Fibroblast of pulmonary artery (primary cell): ENCODE results near the gene ADARB2.

Experiments used
- DNase-seq: peaks from one replicate; pipeline ENCODE4 v3.0.0-alpha.2; 2010; ENCODE audit warnings: low read depth
- H3K4me3 ChIP-seq: replicated peaks from 2 replicates; pipeline ENCODE4 v1.5.1; 2011; ENCODE audit warnings: low read depth, mild to moderate bottlenecking, control low read depth, low read length, moderate library complexity
- CTCF ChIP-seq: IDR thresholded peaks from 2 replicates; pipeline ENCODE4 v1.5.1; 2011; ENCODE audit warnings: mild to moderate bottlenecking, control low read depth, low read length, inconsistent platforms; ENCODE audit errors: missing control alignments

ADARB2 gene

GRCh38 chr10:1182280-1183032 is 554.9 kb downstream of the ADARB2 start:
- H3K4me3 ChIP-seq = no peak overlapping the region
- TF ChIP-seq CTCF = no peak
- DNase-seq = no peak

- no peak overlapping the region for H3K4me3 ChIP-seq
- DNase-seq = no peak
- no peak for TF ChIP-seq CTCF
Observed at GRCh38 chr10:1180836-1181235, 556.5 kb downstream of the ADARB2 start.

GRCh38 chr10:1180071-1180730 is 557.1 kb downstream of the ADARB2 start:
- no peak for DNase-seq

GRCh38 chr10:1179346-1180070 is 557.8 kb downstream of the ADARB2 start:
- no peak for DNase-seq
- TF ChIP-seq CTCF = no peak
- no peak overlapping the region for H3K4me3 ChIP-seq

More at GRCh38 chr10:1180071-1180730, 557.1 kb downstream of the ADARB2 start:
- no peak overlapping the region for H3K4me3 ChIP-seq
- no peak for TF ChIP-seq CTCF

- no peak for DNase-seq
- TF ChIP-seq CTCF = no peak
- H3K4me3 ChIP-seq = no peak overlapping the region
Observed at GRCh38 chr10:1178506-1178905, 558.8 kb downstream of the ADARB2 start.

GRCh38 chr10:1177936-1178335 is 559.4 kb downstream of the ADARB2 start:
- DNase-seq = no peak
- no peak for TF ChIP-seq CTCF
- H3K4me3 ChIP-seq = no peak overlapping the region
